B cell (primary cell): ENCODE data around the gene LRRC45. TPM values are rescaled to one million over a fixed set of nuclear protein-coding genes. Genes with fewer than 3 reads are reported as not detected.

Source experiments
- ATAC-seq: fragments of 200-7000 bp; cut with Tn5 transposase; one replicate; pipeline ENCODE4 v1.10.0; 2021; ENCODE audit warnings: low read depth, mild to moderate bottlenecking, moderate number of reproducible peaks, moderate library complexity
- CTCF ChIA-PET: fragments of 350-600 bp; sonication (Branson Sonifier 250); formaldehyde crosslinking; loops from one replicate; lab custom pipeline; 2021; ENCODE audit warnings: antibody characterized with exemption, inconsistent platforms; lab: Charles Lee
- POLR2A ChIA-PET: fragments of 350-600 bp; sonication (Branson Sonifier 250); formaldehyde crosslinking; loops from one replicate; lab custom pipeline; 2021; ENCODE audit warnings: antibody characterized with exemption; lab: Charles Lee
- DNase-seq: peaks from one replicate; pipeline ENCODE4 v3.0.0; 2013
- H2AFZ ChIP-seq: 2 replicates; pipeline ENCODE4 v1.6.1; 2012; ENCODE audit warnings: mild to moderate bottlenecking, low read depth, low read length; ENCODE audit not compliant: insufficient read depth, poor library complexity, severe bottlenecking
- H3K27ac ChIP-seq, 2 donors: 1 replicate in 1 of 2; 2 replicates in 1 of 2; pipeline ENCODE4 v1.5.1; 2012 to 2013; ENCODE audit warnings: low read length in 2 of 2, mild to moderate bottlenecking in 2 of 2, moderate library complexity in 1 of 2
- H3K27me3 ChIP-seq, 4 experiments: fragments of 200-600 bp in 1 of 4; sonication (generic) in 1 of 4; replicated peaks in 1 of 4; 1 replicate in 2 of 4; 2 replicates in 2 of 4; pipeline versions ENCODE4 v1.6.1 to v1.7.0; 2013 to 2016; ENCODE audit warnings: low read length in 3 of 4, mild to moderate bottlenecking in 2 of 4, mixed read lengths in 1 of 4, moderate library complexity in 1 of 4; ENCODE audit not compliant: insufficient read depth in 4 of 4, control insufficient read depth in 3 of 4; ENCODE audit errors: control extremely low read depth in 1 of 4
- H3K36me3 ChIP-seq, 2 experiments: replicated peaks in 1 of 2; 1 replicate in 1 of 2; 2 replicates in 1 of 2; pipeline versions ENCODE4 v1.6.1 to v1.7.1; 2013; ENCODE audit warnings: low read length in 1 of 2; ENCODE audit not compliant: insufficient read depth in 2 of 2, control insufficient read depth in 1 of 2; ENCODE audit errors: control extremely low read depth in 1 of 2, extremely low read depth in 1 of 2
- H3K4me1 ChIP-seq, 2 donors: fragments of 200-600 bp in 1 of 2; sonication (generic) in 1 of 2; 1 replicate in 1 of 2; 2 replicates in 1 of 2; pipeline versions ENCODE4 v1.5.1 to v1.6.1; 2013 to 2017; ENCODE audit warnings: low read length in 2 of 2; ENCODE audit not compliant: control insufficient read depth in 2 of 2, insufficient read depth in 2 of 2
- H3K4me2 ChIP-seq: replicated peaks from 2 replicates; pipeline ENCODE3; 2012; ENCODE audit warnings: mild to moderate bottlenecking, low read depth, low read length; ENCODE audit not compliant: poor library complexity, severe bottlenecking
- H3K4me3 ChIP-seq, 5 experiments: fragments of 200-600 bp in 1 of 5; sonication (generic) in 1 of 5; 1 replicate in 3 of 5; 2 replicates in 2 of 5; pipeline versions ENCODE4 v1.5.1 to v1.7.0; 2011 to 2016; ENCODE audit warnings: low read length in 4 of 5, mild to moderate bottlenecking in 4 of 5, low read depth in 2 of 5, control low read depth in 1 of 5, moderate library complexity in 1 of 5; ENCODE audit not compliant: insufficient read depth in 1 of 5; ENCODE audit errors: control extremely low read depth in 1 of 5, extremely low read depth in 1 of 5
- H3K79me2 ChIP-seq: fragments of 200-600 bp; sonication (generic); one replicate; pipeline ENCODE4 v1.6.0; 2016; ENCODE audit warnings: low read length; ENCODE audit not compliant: control insufficient read depth, insufficient read depth
- H3K9ac ChIP-seq: fragments of 200-600 bp; sonication (generic); 2 replicates; pipeline ENCODE4 v1.6.1; 2017; ENCODE audit warnings: mild to moderate bottlenecking, low read length, moderate library complexity
- H3K9me3 ChIP-seq, 3 donors: one replicate each; pipeline versions ENCODE4 v1.6.1 to v1.7.1; 2013; ENCODE audit warnings: low read length in 2 of 3; ENCODE audit not compliant: control insufficient read depth in 2 of 3, insufficient read depth in 1 of 3; ENCODE audit errors: control extremely low read depth in 1 of 3
- H4K20me1 ChIP-seq: 2 replicates; pipeline ENCODE4 v1.6.0; 2012; ENCODE audit warnings: mild to moderate bottlenecking, low read length; ENCODE audit not compliant: insufficient read depth, control insufficient read depth, poor library complexity, severe bottlenecking
- H3K27ac Mint-ChIP-seq: one replicate; pipeline ENCODE4 v1.8.0; 2021; ENCODE audit warnings: mixed read lengths
- H3K27me3 Mint-ChIP-seq: one replicate; pipeline ENCODE4 v1.8.0; 2021; ENCODE audit warnings: mixed read lengths
- H3K4me1 Mint-ChIP-seq: one replicate; pipeline ENCODE4 v1.8.0; 2021; ENCODE audit warnings: mixed read lengths
- H3K4me3 Mint-ChIP-seq: one replicate; pipeline ENCODE4 v1.8.0; 2021; ENCODE audit warnings: mixed read lengths
- H3K9me3 Mint-ChIP-seq: one replicate; pipeline ENCODE4 v1.8.0; 2022; ENCODE audit warnings: mixed read lengths; ENCODE audit not compliant: insufficient read depth
- EZH2 ChIP-seq: IDR thresholded peaks from 2 replicates; pipeline ENCODE4 v1.6.1; 2012; ENCODE audit warnings: borderline replicate concordance, low read depth, mild to moderate bottlenecking, moderate library complexity, low read length; ENCODE audit not compliant: insufficient read depth, poor library complexity, severe bottlenecking
- WGBS: methylation state at CpG from one replicate; pipeline ENCODE4 v1.1.5; 2013; ENCODE audit warnings: missing lambda C conversion rate; ENCODE audit not compliant: insufficient coverage; 5-methylcytosine and 5-hydroxymethylcytosine counted together
- intact Hi-C: fragments of 100-400 bp; cut with micrococcal nuclease; formaldehyde crosslinking; loops from one replicate; pipeline ENCODE4 v1.10.0; 2022
- polyA plus RNA-seq: library from polyadenylated mRNA; depleted of rRNA; stranded (reverse); fragments of >200 nt; gene quantifications from 2 replicates; pipeline ENCODE4 v1.2.3, GENCODE V29; 2012
- total RNA-seq, 2 donors: library from RNA; stranded (reverse); fragments of 120-200 nt in 1 of 2; gene quantifications; 1 replicate in 1 of 2; 2 replicates in 1 of 2; pipeline versions ENCODE4 v1.2.3 to v1.2.4, GENCODE V29; 2013 to 2022
- TF ChIP-seq, protein P1 (sequence below): fragments of 200-600 bp; IDR thresholded peaks from one replicate; pipeline ENCODE4 v1.8.0; 2022; ENCODE audit warnings: antibody characterized with exemption, mild to moderate bottlenecking

LRRC45 gene
- total and polyA plus RNA-seq, 2 donors (not counting 1 experiment from before 2014, with no cell fraction given), result 19.4 to 19.6 TPM

DNA sequence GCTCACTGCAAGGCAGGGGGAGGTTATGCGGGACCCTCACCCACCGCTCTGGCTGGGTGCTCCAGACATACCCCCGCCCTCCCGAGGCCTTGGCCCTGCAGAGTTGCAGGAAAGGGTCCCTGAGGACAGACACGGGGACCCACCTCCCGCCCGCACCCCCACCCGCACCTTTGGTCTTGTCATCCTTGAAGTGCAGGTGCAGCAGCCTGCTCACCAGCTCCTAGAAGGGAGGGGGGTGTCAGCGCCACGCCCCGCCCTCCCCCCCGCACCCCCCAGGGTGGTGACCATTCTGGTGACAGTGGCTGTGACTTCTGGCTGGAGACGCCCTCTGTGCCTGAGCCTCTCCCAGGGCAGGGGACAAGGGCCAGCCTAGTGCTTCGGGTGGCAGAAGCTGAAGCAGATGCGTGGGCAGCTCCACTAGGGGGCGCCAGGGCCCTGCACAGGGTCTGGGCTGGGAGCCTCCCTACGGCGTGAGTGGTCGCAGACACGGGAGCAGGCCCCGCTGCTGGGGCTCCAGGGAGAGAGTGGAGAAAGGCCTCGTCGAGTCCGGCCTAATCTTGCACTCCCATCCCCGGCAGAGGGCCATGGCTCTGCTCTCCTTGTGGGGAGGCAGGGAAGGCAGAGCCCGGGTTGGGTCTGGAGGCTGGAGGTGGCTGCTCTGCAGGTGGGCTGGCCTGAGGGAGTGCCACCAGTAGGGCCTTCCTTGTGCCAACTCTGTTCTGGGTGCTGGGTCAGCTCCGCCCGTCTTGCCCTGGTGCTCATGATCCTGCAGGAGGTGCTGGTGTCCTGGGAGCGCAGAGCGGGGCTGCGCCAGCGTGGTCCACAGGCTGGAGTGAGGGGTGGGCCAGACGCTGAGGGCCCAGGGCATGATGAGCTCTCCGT is 3.2 kb upstream of the LRRC45 start:
- Histone ChIP-seq H4K20me1 (peaks cover 25% of the 10 kb centered on the region), H3K27me3 (peaks cover 0 to 6% (median 0%) of the 10 kb centered on the region in 4 experiments), H3K4me3 (no peak overlapping the region), H3K79me2 (peaks cover 22% of the 10 kb centered on the region), H3K27ac (no peak overlapping the region), H3K4me1 (peaks cover 14 to 33% of the 10 kb centered on the region in 2 donors), H2AFZ (no peak overlapping the region), H3K9me3 (no peaks in the 10 kb centered on the region), H3K9ac (no peak overlapping the region), H3K36me3 (peaks cover 0 to 3% of the 10 kb centered on the region in 2 experiments), H3K4me2 (no peak overlapping the region)
- Mint-ChIP-seq H3K4me1 (peaks cover 15% of the 10 kb centered on the region), H3K4me3 (peak overlapping the region; percentile 23), H3K27ac (no peak overlapping the region), H3K9me3 (no peaks in the 10 kb centered on the region), H3K27me3 (no peaks in the 10 kb centered on the region)
- no peak for ATAC-seq
- peak; percentile 68 for DNase-seq
- no peak for TF ChIP-seq EZH2
- TF ChIP-seq, protein P1, sequence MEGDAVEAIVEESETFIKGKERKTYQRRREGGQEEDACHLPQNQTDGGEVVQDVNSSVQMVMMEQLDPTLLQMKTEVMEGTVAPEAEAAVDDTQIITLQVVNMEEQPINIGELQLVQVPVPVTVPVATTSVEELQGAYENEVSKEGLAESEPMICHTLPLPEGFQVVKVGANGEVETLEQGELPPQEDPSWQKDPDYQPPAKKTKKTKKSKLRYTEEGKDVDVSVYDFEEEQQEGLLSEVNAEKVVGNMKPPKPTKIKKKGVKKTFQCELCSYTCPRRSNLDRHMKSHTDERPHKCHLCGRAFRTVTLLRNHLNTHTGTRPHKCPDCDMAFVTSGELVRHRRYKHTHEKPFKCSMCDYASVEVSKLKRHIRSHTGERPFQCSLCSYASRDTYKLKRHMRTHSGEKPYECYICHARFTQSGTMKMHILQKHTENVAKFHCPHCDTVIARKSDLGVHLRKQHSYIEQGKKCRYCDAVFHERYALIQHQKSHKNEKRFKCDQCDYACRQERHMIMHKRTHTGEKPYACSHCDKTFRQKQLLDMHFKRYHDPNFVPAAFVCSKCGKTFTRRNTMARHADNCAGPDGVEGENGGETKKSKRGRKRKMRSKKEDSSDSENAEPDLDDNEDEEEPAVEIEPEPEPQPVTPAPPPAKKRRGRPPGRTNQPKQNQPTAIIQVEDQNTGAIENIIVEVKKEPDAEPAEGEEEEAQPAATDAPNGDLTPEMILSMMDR, result peak; percentile 65
- ChIA-PET CTCF (interaction anchor here (0.6 to 7.2 kb wide), 12 partner anchors 10 to 281 kb away, joined by 3 to 91 read pairs (median 4); partner anchors contain the start of genes ASPSCR1, DCXR and MAFG), POLR2A (interaction anchor here (0.7 kb wide), 1 partner anchor 36 kb away, joined by 8 read pairs; no protein-coding TSS in a partner anchor)
- intact Hi-C loops, result no loop called here
- WGBS, result 79% methylated on average over 26 of the region's 34 CpGs
